DND-41 (cell line): ENCODE data around the gene CKAP4.

Experiments
- CTCF ChIP-seq: IDR thresholded peaks from 2 replicates; pipeline ENCODE4 v1.5.1; 2012; ENCODE audit warnings: borderline replicate concordance, low read length, moderate library complexity, mild to moderate bottlenecking; ENCODE audit not compliant: poor library complexity, severe bottlenecking; ENCODE audit errors: extremely low read depth
- EZH2 ChIP-seq: IDR thresholded peaks from 3 replicates; pipeline ENCODE4 v1.6.1; 2012; ENCODE audit warnings: borderline replicate concordance, low read depth, mild to moderate bottlenecking, moderate library complexity, low read length, inconsistent platforms; ENCODE audit not compliant: severe bottlenecking

GRCh38 chr12:106238146-106238545, 9.7 kb downstream of the CKAP4 start:
- TF ChIP-seq CTCF (no peak), EZH2 (no peak)
